ENCODE measurements around the gene IMMP2L. TPM values are rescaled to one million over a fixed set of nuclear protein-coding genes. Genes with fewer than 3 reads are reported as not detected.

Gene IMMP2L
- total RNA-seq, 1 experiment from 2014 or later, result 8.6 TPM

DNA sequence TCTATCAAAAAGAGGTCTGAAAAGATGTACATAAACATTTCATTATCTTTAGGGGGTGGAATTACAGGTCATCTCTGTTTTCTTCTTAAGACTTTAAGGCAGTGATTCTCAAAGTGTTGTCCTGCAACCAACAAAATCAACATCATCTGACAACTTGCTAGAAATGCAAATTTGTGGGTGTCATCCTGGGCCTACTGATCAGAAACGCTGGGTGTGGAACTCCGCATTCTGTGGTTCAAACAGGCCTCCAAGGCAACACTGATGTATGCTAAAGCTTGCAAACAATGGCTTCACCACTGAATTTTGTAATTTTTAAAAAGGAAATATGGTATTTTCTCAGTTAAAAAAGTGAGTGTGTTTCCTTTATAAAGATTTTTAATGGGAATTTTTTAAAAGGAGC lies 873.4 kb downstream of the IMMP2L start:
- H3K4me3 ChIP-seq (ENCODE audit: low read length), result no peak overlapping the region
- no peaks in the 10 kb centered on the region for H3K9me3 ChIP-seq (ENCODE audit: low read length)
- no peaks in the 10 kb centered on the region for H3K27me3 ChIP-seq (ENCODE audit: low read length)
- no peaks in the 10 kb centered on the region for H3K79me2 ChIP-seq (ENCODE audit: low read length)
- intact Hi-C loops (cut with micrococcal nuclease), result no loop called here
- H4K20me1 ChIP-seq (ENCODE audit: low read length), result no peaks in the 10 kb centered on the region
- no peak for ATAC-seq
- H3K4me2 ChIP-seq (ENCODE audit: low read length), result no peak overlapping the region
- no peaks in the 10 kb centered on the region for H3K36me3 ChIP-seq (ENCODE audit: low read depth, low read length)
- no peak overlapping the region for H3K9ac ChIP-seq (ENCODE audit: low read length)
- no peaks in the 10 kb centered on the region for H3F3A ChIP-seq (ENCODE audit: low read length, unreplicated experiment)
- no peak for DNase-seq
- no peak overlapping the region for H3K27ac ChIP-seq (ENCODE audit: low read length)
- ChIA-PET CTCF (no interaction called here), POLR2A (ENCODE audit: unreplicated experiment) (no interaction called here)
- no peaks in the 10 kb centered on the region for H3K4me1 ChIP-seq (ENCODE audit: insufficient read depth, low read length)
- BruUV-seq (replicated peaks), result no TSS peak
- H2AFZ ChIP-seq (ENCODE audit: low read length), result no peak overlapping the region
- H3K9me2 ChIP-seq (replicated peaks; ENCODE audit: low read length), result no peaks in the 10 kb centered on the region
- TF ChIP-seq EZH2phosphoT487 (IDR thresholded peaks at IDR 0.05; ENCODE audit: borderline replicate concordance, low read length) (no peak), EZH2 (IDR thresholded peaks at IDR 0.05; ENCODE audit: low read length, unreplicated experiment) (no peak)
- TF ChIP-seq, protein P1, sequence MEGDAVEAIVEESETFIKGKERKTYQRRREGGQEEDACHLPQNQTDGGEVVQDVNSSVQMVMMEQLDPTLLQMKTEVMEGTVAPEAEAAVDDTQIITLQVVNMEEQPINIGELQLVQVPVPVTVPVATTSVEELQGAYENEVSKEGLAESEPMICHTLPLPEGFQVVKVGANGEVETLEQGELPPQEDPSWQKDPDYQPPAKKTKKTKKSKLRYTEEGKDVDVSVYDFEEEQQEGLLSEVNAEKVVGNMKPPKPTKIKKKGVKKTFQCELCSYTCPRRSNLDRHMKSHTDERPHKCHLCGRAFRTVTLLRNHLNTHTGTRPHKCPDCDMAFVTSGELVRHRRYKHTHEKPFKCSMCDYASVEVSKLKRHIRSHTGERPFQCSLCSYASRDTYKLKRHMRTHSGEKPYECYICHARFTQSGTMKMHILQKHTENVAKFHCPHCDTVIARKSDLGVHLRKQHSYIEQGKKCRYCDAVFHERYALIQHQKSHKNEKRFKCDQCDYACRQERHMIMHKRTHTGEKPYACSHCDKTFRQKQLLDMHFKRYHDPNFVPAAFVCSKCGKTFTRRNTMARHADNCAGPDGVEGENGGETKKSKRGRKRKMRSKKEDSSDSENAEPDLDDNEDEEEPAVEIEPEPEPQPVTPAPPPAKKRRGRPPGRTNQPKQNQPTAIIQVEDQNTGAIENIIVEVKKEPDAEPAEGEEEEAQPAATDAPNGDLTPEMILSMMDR (conservative IDR thresholded peaks at IDR 0.05; ENCODE audit: low read depth, low read length), result no peak

- Histone ChIP-seq H2AFZ (ENCODE audit: low read length) (no peak overlapping the region), H3K36me3 (ENCODE audit: low read depth, low read length) (no peaks in the 10 kb centered on the region), H3F3A (ENCODE audit: low read length, unreplicated experiment) (no peaks in the 10 kb centered on the region), H3K9me3 (ENCODE audit: low read length) (no peaks in the 10 kb centered on the region), H3K79me2 (ENCODE audit: low read length) (no peaks in the 10 kb centered on the region), H3K4me2 (ENCODE audit: low read length) (no peak overlapping the region), H3K4me3 (ENCODE audit: low read length) (no peak overlapping the region), H3K9ac (ENCODE audit: low read length) (no peak overlapping the region), H3K27me3 (ENCODE audit: low read length) (no peaks in the 10 kb centered on the region), H3K9me2 (replicated peaks; ENCODE audit: low read length) (no peaks in the 10 kb centered on the region), H3K4me1 (ENCODE audit: insufficient read depth, low read length) (no peaks in the 10 kb centered on the region), H3K27ac (ENCODE audit: low read length) (no peak overlapping the region), H4K20me1 (ENCODE audit: low read length) (no peaks in the 10 kb centered on the region)
- TF ChIP-seq EZH2phosphoT487 (IDR thresholded peaks at IDR 0.05; ENCODE audit: borderline replicate concordance, low read length), result no peak
- DNase-seq (no peak), ATAC-seq (no peak)
- no TSS peak for BruUV-seq (replicated peaks)
- ChIA-PET POLR2A (ENCODE audit: unreplicated experiment) (no interaction called here), CTCF (no interaction called here)
- intact Hi-C loops (cut with micrococcal nuclease), result no loop called here
These were observed 876.4 kb downstream of the IMMP2L start for GRCh38 chr7:110685899-110686298.

GRCh38 chr7:110681941-110682340 lies 880.4 kb downstream of the IMMP2L start:
- no peak for TF ChIP-seq EZH2 (IDR thresholded peaks at IDR 0.05; ENCODE audit: low read length, unreplicated experiment)
- TF ChIP-seq EZH2phosphoT487 (IDR thresholded peaks at IDR 0.05; ENCODE audit: borderline replicate concordance, low read length), result no peak
- TF ChIP-seq, protein P1 (conservative IDR thresholded peaks at IDR 0.05; ENCODE audit: low read depth, low read length), result no peak
- no peaks in the 10 kb centered on the region for H4K20me1 ChIP-seq (ENCODE audit: low read length)
- intact Hi-C loops (cut with micrococcal nuclease), result no loop called here
- no peaks in the 10 kb centered on the region for H3F3A ChIP-seq (ENCODE audit: low read length, unreplicated experiment)
- no peak overlapping the region for H3K4me2 ChIP-seq (ENCODE audit: low read length)
- no peaks in the 10 kb centered on the region for H3K9me3 ChIP-seq (ENCODE audit: low read length)
- no peaks in the 10 kb centered on the region for H3K9me2 ChIP-seq (replicated peaks; ENCODE audit: low read length)
- DNase-seq (no peak), ATAC-seq (no peak)
- no peaks in the 10 kb centered on the region for H3K27me3 ChIP-seq (ENCODE audit: low read length)
- H3K4me1 ChIP-seq (ENCODE audit: insufficient read depth, low read length), result no peaks in the 10 kb centered on the region
- CTCF ChIA-PET, result no interaction called here
- no peak overlapping the region for H2AFZ ChIP-seq (ENCODE audit: low read length)
- no peak overlapping the region for H3K27ac ChIP-seq (ENCODE audit: low read length)
- no peaks in the 10 kb centered on the region for H3K36me3 ChIP-seq (ENCODE audit: low read depth, low read length)
- H3K79me2 ChIP-seq (ENCODE audit: low read length), result no peaks in the 10 kb centered on the region
- H3K9ac ChIP-seq (ENCODE audit: low read length), result no peak overlapping the region
- no peak overlapping the region for H3K4me3 ChIP-seq (ENCODE audit: low read length)
- POLR2A ChIA-PET (ENCODE audit: unreplicated experiment), result no interaction called here
- BruUV-seq (replicated peaks), result no TSS peak
